NCI-H748 treated with DMSO at 0.1 percent for 48 hours (cell line): ENCODE data around the gene IL17RB.

Source experiments
- DNase-seq: peaks from one replicate; lab custom pipeline; 2025; lab: John Stamatoyannopoulos, UW

IL17RB gene

DNA sequence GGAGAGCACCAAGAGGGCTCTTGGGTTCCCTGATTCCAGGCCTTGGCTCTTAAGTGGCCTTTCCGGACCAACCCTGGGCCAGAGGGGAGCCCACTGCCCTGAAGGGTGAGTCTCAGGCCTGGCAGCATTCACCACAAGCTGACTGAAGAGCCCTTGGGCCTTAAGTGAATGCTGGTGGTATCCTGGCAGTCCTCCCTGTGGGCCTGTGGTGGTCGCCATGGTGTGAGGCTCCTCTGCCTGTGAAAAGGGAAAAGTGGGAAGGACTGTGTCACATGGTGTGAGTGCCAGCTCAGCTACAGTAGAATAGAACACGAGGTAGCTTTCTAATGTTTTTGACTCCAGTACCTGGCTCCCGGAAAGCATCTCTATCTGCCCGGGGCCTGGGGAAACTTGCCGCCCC is 15.4 kb upstream of the IL17RB start:
- no peak for DNase-seq

DNA sequence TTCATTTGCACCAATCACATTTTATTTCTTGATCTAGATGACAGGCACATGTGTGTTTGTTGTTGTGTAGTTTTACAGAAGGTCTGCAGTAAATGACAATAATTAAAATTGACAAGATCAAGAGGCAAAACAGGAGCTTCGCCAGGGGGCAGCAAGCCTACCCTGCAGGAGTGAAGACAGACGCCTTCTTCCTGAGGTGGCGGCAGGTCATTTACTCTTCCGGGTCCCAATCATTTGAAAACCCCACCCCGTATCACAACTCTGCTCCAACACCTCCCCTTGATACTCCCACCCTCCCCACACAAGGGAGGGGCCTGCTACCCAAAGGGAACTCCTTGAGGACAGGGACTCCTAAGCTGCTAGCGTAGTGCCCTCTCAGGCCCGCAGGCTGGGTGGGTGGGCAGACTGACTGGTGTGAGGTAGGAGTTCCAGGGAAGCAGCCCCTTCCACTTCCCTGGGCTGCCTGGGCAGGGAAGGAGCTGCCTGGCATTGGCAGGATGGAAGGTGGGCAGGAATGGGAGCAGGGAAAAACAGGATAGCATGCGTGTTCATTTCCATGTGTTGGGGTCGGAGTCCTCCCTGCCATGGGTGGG is 13.2 kb upstream of the IL17RB start:
- DNase-seq: no peak

DNA sequence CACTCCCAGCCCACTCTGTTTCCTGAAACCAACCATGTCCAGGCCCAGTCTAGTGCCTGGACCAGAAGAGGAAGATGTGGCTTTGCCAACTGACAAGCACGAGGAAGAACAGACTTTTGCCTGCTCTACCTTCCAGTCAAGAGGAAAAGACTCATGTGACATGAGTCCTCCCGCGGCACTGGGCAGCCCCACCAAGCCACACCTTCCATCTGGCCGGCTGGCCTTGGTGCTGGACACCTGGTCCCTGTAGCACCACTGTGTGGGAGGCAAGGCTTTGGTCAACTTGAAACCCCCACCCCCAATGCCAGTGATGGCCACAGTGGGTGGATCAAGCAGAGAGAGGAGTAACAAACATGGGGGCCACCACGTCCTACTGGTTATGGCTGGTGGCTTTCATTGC is 12.7 kb upstream of the IL17RB start:
- no peak for DNase-seq

DNA sequence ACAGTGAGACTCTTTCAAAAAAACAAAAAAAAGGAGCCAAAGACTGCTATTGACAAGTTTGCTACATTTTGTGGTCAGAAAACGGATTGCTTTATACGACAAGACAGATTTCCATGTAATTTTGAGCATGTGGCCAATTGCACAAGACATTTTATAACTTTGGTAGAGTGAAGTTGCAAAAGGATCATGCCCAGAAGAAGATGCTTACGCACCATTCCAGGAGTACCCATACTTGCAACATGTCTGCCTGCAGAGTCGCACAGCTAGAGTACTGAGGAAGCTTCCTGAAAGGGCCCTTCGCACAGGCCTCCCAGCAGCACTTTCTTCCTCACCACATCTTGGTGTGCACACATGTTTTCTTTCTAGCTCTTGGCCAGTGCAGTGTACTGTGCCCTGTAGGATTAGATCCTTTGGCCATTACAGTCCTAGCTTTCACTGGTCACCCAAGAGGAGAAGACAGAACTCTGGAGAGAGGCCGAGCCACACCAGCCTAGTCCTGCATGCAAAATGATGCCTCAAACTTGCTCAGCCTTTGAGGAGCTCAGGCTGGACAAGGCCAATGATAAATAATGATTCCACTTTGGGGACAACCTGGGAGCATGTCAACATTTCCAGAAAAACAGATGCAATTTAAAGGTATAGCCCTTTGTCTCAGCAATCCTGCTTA is 11.8 kb upstream of the IL17RB start:
- DNase-seq: no peak

DNA sequence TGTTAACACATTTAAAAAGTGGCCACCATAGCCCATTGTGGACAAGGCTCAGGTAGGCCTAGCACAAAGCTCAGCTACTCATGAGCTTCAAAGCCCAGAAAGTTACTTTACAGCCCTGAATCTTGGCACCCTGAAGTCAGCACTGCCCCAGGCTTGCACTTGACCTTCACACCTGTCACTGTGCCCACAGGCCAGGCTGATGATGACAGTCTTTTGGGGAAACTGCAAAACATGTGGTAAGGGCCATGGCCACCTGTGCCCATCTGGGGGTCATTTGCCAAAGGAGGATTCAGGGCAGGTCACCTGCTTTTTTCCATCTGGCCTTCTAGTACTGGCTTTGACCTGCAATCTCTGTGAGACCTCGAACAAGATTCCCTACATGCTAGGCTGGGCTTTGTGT is 11.1 kb upstream of the IL17RB start:
- DNase-seq: no peak

DNA sequence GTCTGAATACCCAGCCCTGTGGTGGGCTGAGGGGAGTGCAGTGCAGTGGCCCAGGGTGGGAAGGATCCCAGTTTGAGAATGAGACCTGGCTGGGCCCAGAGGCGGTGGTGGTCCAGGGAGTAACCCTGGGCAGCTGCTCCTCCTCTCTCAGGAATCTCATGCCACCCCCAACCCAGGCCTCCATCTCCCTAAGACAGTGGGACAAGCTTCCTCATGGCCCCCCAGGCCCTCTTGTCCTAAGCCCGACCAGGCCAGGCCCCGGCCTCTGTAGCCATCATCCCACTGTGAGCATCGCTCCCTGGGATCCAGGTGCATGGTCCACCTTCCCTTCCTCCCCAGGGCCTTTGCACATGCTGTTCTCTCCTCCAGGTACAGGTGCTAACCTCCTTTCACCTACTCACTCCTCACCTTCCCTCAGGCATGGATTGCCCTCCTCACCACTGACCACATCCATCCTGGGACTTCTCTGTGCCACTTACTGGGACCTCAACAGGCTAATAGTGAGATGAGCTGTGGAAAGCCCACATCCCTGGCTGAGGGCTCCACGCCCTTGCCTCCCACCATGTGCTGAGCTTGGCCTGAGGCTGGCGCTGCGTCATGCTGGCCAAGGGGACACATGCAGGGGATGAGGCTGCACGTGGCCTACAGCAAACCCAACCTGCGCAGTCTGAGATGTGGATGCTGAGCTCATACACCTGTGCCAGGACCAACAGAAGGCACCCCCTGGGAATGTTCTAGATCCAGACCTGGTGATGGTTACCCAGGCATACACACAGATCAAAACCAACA is 10.1 kb upstream of the IL17RB start:
- DNase-seq: no peak

DNA sequence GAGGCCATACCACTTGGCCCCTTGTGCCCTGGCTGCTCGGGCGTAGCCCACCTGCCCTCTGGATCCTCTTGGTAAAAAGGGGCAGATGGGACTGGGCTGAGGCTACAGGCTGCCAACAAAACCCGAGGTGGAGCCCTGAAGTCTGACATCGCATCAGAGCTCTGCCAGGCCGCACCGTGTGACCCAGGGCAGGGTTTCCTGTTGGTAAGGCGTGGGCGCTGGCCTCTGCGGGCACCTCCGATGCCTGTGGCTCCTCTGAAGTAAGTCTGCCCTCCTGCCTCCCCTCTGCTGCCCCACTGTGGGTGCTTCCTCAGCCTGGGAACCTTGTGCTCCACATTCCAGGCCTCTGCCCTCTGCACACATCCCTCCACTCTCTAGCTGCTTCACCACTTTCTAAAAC is 9.0 kb upstream of the IL17RB start:
- no peak for DNase-seq

DNA sequence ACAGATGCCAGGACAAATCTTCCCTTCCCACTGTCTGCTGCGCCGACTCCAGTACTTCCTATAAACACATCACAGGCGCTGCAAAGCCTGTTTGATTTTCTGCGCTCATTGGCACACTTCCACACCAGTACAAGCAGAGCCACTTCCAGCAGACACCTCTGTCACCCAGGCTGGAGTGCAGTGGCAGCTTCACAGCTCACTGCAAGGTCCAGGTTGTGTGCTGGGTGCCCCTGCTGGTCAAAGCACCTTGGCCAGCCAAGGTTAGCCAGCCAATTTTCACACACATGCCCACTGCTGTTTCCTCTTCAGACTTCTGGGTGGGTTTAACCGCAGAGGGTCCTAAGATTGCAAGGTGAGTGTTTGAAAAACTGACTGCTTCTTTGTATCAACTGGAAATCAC is 5.1 kb upstream of the IL17RB start:
- no peak for DNase-seq

DNA sequence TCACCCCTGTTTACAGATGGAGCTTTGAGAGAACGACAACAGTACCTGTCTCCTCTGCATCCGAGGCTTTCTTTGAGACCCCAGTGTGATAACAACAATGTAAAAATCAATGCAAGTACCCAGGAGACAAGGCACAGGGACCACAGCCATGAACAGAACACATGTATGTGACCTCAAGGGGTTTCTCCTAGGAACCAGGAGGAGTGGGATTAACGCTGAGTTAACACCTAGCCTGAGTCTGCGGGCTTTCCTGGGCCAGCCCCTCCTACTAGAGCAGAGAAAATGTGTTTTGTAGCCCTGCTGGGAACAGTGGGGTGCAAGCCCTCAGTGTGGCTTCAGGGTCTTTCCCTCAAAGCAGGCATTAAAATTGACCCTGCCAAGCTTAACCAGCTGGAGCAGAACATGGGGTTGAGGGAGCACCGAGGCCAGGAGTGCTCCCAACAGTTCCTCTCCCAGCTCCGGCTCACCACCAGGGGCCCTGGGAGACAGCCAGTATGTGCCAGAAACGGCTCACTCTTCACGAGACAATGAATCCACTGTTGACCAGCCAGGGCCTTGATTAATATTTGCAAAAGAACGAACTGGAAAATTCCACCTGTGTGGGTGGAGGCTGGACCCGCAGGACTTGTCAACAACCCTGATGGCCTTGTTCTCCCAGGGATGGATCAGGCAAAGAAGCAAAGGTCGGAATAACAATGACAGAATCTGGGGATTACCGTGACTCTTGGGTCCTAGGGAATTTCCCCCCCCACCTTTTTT is 3.8 kb upstream of the IL17RB start:
- DNase-seq: peak; percentile 57

DNA sequence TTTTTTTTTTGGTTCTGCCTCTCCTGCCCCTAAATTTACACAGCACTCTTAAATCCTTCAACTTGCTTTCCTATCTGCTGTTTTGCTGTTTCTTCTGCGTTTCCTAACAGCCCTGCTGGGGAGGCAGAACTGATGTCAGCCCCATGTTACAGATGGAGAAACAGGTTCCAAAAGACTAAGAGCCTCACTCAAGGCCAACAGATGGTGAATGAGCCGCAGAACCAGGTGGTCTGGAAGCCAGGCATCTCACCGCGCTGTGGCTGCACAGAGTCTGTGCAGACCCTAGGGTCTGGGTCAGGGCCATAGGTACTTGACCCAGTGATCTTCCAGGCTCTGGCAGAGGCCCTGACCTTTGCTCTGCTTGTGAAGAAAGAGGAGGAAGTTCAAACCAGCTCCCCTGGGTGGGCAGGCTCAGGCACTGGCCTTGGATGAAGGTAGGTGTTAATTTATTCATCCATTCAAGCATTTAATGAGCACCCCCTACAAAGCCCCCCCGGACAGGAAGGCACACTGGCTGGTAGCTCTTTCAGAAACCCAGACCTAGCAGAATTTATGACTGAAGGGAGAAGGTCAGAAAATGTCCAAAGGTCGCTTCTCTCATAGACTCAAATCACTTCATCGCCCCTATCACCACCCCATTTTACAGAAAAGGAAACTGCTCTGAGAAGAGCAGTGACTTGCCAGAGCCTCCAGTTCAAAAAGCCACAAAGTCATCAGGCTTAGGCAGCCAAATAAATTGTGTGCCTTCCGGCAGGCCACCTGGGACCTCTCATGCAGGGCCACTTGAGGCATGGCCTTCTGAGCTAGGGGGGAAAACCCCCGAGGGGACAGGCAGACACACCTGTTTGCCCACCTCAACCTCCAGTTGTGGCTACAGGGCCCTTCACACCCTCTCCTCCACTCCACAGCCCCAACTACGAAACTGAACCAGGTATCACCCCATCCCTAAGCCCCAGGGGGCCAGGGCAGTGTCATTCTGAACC is 2.9 kb upstream of the IL17RB start:
- DNase-seq: no peak

DNA sequence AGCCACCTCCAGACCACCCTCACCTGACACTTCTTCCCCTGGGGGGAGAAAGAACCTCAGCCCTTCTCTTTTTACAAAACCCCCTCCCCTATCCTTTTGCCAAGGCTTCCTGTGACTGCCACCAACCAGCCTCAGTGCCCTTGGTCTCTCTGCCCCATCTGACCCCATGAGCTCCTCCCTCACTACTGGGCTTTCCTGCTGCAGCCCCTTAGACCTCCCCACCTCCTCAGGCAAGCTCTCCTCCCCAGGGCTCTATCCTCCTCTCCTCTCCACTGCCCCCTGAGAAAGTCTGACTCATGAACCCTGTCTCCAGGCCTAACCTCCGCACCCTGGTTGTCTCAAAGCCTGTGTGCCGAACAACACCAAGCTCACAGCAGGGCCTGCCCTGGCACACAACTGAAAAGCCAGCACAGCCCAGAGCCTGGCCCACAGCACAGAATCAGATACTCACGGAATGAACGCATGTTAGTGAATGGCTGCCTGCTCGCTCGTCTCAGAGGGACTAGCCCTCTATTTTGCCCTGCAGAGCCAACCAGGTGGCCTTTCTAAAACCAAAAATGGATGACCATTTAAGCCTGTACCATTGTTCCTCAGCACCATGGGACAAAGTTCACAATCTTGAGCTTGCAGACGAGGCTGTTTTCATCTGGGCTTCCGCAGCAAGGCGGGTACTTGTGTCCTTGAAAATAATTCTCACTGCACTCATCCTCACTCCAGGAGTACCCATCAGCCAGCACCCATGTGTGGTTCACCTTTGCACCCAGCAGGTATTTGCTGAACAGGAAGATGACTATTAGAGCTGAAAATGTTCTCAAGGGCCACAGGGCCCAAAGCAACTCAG is 1.9 kb upstream of the IL17RB start:
- no peak for DNase-seq

DNA sequence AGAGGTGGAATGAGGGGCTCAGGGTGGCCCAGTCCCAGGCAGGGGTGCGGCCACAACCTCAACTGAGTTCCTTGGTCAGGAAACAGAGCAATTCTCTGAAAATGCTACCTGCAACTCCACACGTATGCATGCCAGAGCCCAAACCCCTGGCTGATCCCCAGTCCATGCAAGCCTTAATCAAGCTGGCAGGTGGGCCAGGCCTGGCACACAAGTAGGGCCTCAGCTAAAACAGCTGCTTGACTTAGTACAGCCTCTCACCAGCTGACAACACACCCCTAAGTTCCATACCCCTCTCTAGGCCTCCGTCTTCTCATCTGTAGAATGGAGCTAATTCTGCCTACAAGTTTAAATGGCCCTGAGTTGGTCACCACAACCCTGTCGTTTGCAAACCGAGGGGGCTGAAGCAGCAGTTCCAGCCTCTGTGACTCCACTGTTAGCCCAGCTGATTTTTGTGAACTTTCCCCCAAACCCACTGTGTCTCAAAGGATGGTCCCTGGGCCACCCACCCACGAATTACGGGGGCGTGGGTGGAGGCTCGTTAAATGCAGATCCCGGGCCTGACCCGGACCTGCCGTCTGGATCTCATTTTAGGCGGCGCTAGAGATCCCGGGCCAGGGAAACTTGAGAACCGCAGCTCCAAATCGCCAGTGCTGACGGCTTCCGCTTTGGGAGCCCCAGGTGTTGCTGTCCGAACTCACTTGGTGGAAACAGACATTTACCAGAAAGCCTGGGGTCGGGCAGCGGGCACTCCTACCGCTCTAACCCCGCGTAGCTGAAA is 1.1 kb upstream of the IL17RB start:
- no peak for DNase-seq

DNA sequence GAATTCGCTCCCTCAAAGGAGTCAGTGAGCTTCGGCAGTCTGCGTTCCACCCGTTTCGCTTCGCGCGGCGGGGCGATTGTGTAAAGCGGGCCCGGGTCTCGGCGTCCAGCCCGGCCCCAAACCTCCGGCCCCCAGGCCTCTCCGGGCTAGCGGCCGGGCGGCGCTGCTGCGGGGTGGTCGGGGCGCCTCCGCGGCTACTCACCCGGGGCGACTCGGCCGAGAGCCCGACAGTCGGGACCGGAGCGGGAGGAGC is 561 bp upstream of the IL17RB start:
- no peak for DNase-seq

DNA sequence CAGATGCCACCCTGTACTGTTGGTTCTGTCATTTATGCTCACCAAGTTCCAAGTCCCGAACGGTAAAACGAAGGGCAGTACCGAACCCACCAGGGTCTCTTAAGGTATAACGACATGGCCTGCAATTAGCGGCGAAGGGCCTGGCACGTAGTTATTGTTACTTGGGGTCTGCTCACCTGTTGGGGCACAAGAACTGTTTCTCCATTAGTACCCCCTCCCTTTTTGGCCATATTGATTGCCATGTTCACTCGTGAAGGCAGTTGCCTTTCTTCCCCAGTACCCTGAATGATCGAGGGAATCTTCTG is 435 bp downstream of the IL17RB start:
- DNase-seq: no peak

DNA sequence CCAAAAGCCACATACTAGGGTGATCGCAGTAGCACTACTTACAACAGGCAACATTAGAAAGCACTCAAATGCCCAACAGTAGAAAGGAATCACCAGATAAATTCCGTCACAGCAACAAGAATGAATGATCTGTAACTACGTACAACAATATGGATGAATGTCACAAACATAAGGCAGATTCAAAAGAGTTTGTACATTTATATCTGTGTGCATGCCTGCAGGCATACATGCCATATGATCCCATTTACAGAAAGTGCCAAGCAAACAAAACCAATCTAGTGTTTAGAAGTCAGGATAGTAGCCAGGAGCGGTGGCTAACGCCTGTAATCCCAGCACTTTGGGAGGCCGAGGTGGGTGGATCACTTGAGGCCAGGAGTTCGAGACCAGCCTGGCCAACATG is 3.5 kb downstream of the IL17RB start:
- DNase-seq: no peak

DNA sequence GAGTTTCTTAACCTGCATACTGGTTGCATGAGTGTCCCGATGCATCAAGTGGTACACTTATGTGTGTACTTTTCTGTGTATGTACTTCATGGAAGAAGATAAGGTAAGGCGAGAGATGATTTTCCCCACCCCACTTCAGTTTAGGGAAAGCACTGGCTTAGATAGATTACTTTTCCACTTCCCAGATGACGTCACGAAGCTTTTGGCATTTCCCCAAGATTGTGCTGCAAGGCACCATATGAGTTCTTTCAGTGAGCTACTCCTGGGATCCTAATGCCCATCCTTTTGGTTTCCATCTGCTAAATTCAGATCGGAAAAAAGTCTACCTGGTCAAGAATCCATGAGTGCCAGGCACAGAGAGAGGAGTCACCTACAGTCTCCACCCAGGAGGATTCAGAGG is 4.5 kb downstream of the IL17RB start:
- DNase-seq: no peak

DNA sequence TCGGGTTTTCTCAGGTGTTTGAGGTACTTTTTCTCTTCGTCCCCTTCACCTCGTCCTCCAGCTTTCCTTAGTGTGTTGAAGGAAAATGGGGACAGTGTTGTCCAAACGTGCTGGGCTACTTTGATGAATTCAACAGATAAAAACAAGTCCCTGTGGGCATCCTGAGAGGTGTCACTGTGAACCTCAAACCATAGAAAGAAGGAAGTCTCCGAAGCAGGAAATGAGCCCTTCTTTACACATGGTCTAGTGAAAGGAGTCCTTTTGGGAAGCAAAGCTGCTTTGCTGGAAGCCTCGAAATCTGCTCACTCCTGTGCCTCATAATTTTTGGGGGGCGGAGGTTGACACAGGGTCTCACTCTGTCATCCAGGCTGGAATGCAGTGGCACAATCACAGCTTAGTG is 10.6 kb downstream of the IL17RB start:
- DNase-seq: no peak

DNA sequence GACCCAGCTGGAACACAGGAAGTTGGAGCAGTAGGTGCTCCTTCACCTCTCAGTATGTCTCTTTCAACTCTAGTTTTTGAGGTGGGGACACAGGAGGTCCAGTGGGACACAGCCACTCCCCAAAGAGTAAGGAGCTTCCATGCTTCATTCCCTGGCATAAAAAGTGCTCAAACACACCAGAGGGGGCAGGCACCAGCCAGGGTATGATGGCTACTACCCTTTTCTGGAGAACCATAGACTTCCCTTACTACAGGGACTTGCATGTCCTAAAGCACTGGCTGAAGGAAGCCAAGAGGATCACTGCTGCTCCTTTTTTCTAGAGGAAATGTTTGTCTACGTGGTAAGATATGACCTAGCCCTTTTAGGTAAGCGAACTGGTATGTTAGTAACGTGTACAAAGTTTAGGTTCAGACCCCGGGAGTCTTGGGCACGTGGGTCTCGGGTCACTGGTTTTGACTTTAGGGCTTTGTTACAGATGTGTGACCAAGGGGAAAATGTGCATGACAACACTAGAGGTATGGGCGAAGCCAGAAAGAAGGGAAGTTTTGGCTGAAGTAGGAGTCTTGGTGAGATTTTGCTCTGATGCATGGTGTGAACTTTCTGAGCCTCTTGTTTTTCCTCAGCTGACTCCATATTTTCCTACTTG is 11.9 kb downstream of the IL17RB start:
- no peak for DNase-seq

DNA sequence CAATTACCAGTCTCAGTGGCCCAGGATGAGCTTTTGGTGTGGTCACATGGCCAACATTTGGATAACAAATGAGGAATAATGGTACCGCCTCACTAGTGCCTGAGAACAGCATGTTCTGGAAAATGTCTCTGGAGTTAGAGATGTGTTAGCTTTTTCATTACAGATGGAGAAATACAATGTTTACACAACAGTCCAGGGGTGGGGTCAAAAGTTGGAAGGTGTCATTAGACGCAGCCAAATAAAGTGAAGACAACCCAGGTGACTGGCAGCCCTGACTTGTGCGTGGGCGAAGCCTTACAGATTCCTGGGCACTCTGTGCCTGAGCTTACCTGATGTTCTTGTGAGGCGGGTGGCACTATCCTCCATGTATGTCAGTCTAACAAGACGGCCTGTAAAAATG is 12.8 kb downstream of the IL17RB start:
- DNase-seq: no peak

DNA sequence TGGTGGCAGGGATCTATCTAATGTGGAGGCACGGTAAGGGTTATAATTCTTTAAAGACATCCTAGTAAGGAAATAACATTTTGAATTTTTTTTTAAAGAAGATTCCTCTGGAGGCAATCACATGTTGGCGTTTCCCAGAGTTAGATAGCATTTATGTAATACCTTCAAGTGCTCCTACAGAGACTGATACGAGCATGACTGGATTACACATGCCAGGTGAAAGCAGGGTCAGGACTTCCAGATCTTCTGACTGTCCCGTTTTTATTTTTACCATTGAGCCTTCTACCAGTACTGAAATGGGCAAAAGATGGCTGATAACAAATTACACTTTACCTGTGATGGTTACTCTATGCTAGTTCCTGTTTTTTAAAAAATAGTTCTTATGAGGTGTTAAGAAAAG is 13.8 kb downstream of the IL17RB start:
- no peak for DNase-seq
